ENCODE measurements around the gene AUH.
A peak's percentile ranks its signal among the peaks of the same experiment; 100 is the strongest.

The AUH gene

GRCh38 chr9:91303741-91304415 lies 57.8 kb downstream of the AUH start:
- peak overlapping the region in 6 of 21 experiments; percentile 53 to 71 (median 60) for H3K27ac ChIP-seq

GRCh38 chr9:91302831-91303230 lies 58.9 kb downstream of the AUH start:
- Histone ChIP-seq H3K27ac (peak overlapping the region in 18 of 21 experiments; percentile 16 to 71 (median 46)), H3K4me3 (peak overlapping the region in 1 of 7 experiments; percentile 12)

More at GRCh38 chr9:91303741-91304415, 57.8 kb downstream of the AUH start:
- H3K4me3 ChIP-seq, result no peak overlapping the region

GRCh38 chr9:91301161-91301560 lies 60.6 kb downstream of the AUH start:
- peak overlapping the region in 5 of 21 experiments; percentile 40 to 71 (median 44) for H3K27ac ChIP-seq

GRCh38 chr9:91298311-91298710 lies 63.4 kb downstream of the AUH start:
- Histone ChIP-seq H3K27ac (no peak overlapping the region), H3K4me3 (no peak overlapping the region)

More at GRCh38 chr9:91301161-91301560, 60.6 kb downstream of the AUH start:
- no peak overlapping the region for H3K4me3 ChIP-seq

GRCh38 chr9:91297306-91297705 lies 64.4 kb downstream of the AUH start:
- no peak overlapping the region for H3K27ac ChIP-seq
- H3K4me3 ChIP-seq, result no peak overlapping the region

- no peak overlapping the region for H3K4me3 ChIP-seq
- H3K27ac ChIP-seq, result no peak overlapping the region
Measured at GRCh38 chr9:91296354-91296753, 65.4 kb downstream of the AUH start.

GRCh38 chr9:91295357-91295756 lies 66.4 kb downstream of the AUH start:
- H3K27ac ChIP-seq, result no peak overlapping the region
- H3K4me3 ChIP-seq, result no peak overlapping the region

GRCh38 chr9:91291866-91292265 lies 69.9 kb downstream of the AUH start:
- Histone ChIP-seq H3K27ac (no peak overlapping the region), H3K4me3 (no peak overlapping the region)

GRCh38 chr9:91289244-91289643 lies 72.5 kb downstream of the AUH start:
- Histone ChIP-seq H3K27ac (no peak overlapping the region), H3K4me3 (no peak overlapping the region)

- H3K4me3 ChIP-seq, result no peak overlapping the region
- peak overlapping the region in 3 of 21 experiments; percentile 24 to 59 (median 38) for H3K27ac ChIP-seq
Measured at GRCh38 chr9:91285729-91286353, 75.9 kb downstream of the AUH start.

- Histone ChIP-seq H3K27ac (no peak overlapping the region), H3K4me3 (no peak overlapping the region)
Measured at GRCh38 chr9:91282292-91282691, 79.4 kb downstream of the AUH start.

GRCh38 chr9:91279296-91280204 lies 82.2 kb downstream of the AUH start:
- Histone ChIP-seq H3K27ac (no peak overlapping the region), H3K4me3 (no peak overlapping the region)

- Histone ChIP-seq H3K4me3 (no peak overlapping the region), H3K27ac (no peak overlapping the region)
Measured at GRCh38 chr9:91276513-91276912, 85.2 kb downstream of the AUH start.

- H3K4me3 ChIP-seq, result no peak overlapping the region
- no peak overlapping the region for H3K27ac ChIP-seq
Measured at GRCh38 chr9:91275655-91276054, 86.1 kb downstream of the AUH start.

GRCh38 chr9:91274949-91275492 lies 86.7 kb downstream of the AUH start:
- no peak overlapping the region for H3K27ac ChIP-seq
- no peak overlapping the region for H3K4me3 ChIP-seq

- no peak overlapping the region for H3K4me3 ChIP-seq
- H3K27ac ChIP-seq, result no peak overlapping the region
Measured at GRCh38 chr9:91273853-91274552, 87.7 kb downstream of the AUH start.

GRCh38 chr9:91271156-91271555 lies 90.6 kb downstream of the AUH start:
- H3K4me3 ChIP-seq, result no peak overlapping the region
- H3K27ac ChIP-seq, result no peak overlapping the region

GRCh38 chr9:91269907-91270491 lies 91.7 kb downstream of the AUH start:
- Histone ChIP-seq H3K27ac (no peak overlapping the region), H3K4me3 (no peak overlapping the region)

- no peak overlapping the region for H3K4me3 ChIP-seq
- no peak overlapping the region for H3K27ac ChIP-seq
Measured at GRCh38 chr9:91266448-91266847, 95.3 kb downstream of the AUH start.

Data from skin epidermis (tissue), 12 donors.